Natural killer cell (primary cell): ENCODE results near the gene TNFAIP8L1. TPM values are rescaled to one million over a fixed set of nuclear protein-coding genes. Genes with fewer than 3 reads are reported as not detected.
A peak's percentile ranks its signal among the peaks of the same experiment; 100 is the strongest.

ENCODE experiments used
- ATAC-seq, 3 donors: fragments of 150-1000 bp in 2 of 3; fragments of 200-7000 bp in 1 of 3; cut with Tn5 transposase; 1 replicate in 1 of 3; 2 replicates in 2 of 3; pipeline ENCODE4 v1.10.0; 2021; ENCODE audit warnings: mild to moderate bottlenecking in 2 of 3, moderate library complexity in 2 of 3
- DNase-seq, 2 donors: peaks; one replicate each; pipeline versions ENCODE4 v3.0.0 to v3.0.0-alpha.2; 2013 to 2021; ENCODE audit warnings: mixed read lengths in 1 of 2
- H3K27ac ChIP-seq: one replicate; pipeline ENCODE4 v1.5.1; 2013; ENCODE audit warnings: mild to moderate bottlenecking, low read length
- H3K27me3 ChIP-seq: one replicate; pipeline ENCODE4 v1.6.1; 2013; ENCODE audit warnings: low read length; ENCODE audit not compliant: control insufficient read depth, insufficient read depth
- H3K36me3 ChIP-seq: one replicate; pipeline ENCODE4 v1.6.1; 2013; ENCODE audit warnings: low read length; ENCODE audit not compliant: control insufficient read depth, insufficient read depth
- H3K4me1 ChIP-seq: one replicate; pipeline ENCODE4 v1.6.1; 2013; ENCODE audit warnings: low read length; ENCODE audit not compliant: control insufficient read depth, insufficient read depth
- H3K4me3 ChIP-seq: one replicate; pipeline ENCODE4 v1.5.1; 2013; ENCODE audit warnings: low read length
- H3K9me3 ChIP-seq: one replicate; pipeline ENCODE4 v1.6.1; 2013; ENCODE audit warnings: low read length; ENCODE audit not compliant: control insufficient read depth, insufficient read depth
- H3K27ac Mint-ChIP-seq, 2 donors: one replicate each; pipeline ENCODE4 v1.8.0; 2022; ENCODE audit warnings: mild to moderate bottlenecking in 2 of 2, mixed read lengths in 2 of 2, moderate library complexity in 1 of 2
- H3K27me3 Mint-ChIP-seq, 2 donors: one replicate each; pipeline ENCODE4 v1.8.0; 2022; ENCODE audit warnings: low read depth in 2 of 2, mixed read lengths in 2 of 2
- H3K36me3 Mint-ChIP-seq: one replicate; pipeline ENCODE4 v1.8.0; 2022; ENCODE audit warnings: mixed read lengths
- H3K4me1 Mint-ChIP-seq, 2 donors: one replicate each; pipeline ENCODE4 v1.8.0; 2022; ENCODE audit warnings: mixed read lengths in 2 of 2
- H3K4me3 Mint-ChIP-seq: one replicate; pipeline ENCODE4 v1.8.0; 2022; ENCODE audit warnings: mild to moderate bottlenecking, moderate library complexity, mixed read lengths
- H3K9me3 Mint-ChIP-seq, 2 donors: one replicate each; pipeline ENCODE4 v1.8.0; 2022; ENCODE audit warnings: mixed read lengths in 2 of 2
- CTCF ChIP-seq: fragments of 200-600 bp; IDR thresholded peaks from one replicate; pipeline ENCODE4 v1.8.0; 2022; ENCODE audit warnings: antibody characterized with exemption
- WGBS: methylation state at CpG from one replicate; pipeline ENCODE4 v1.1.7; 2013; ENCODE audit warnings: missing lambda C conversion rate; ENCODE audit not compliant: insufficient coverage; 5-methylcytosine and 5-hydroxymethylcytosine counted together
- intact Hi-C: fragments of 100-400 bp; cut with micrococcal nuclease; formaldehyde crosslinking; loops from one replicate; pipeline ENCODE4 v1.14.2; 2022
- total RNA-seq, 4 donors: library from RNA; stranded (reverse); fragments of 120-200 nt in 1 of 4; gene quantifications; one replicate each; pipeline versions ENCODE4 v1.2.3 to v1.2.4, GENCODE V29; 2013 to 2022

Gene TNFAIP8L1
- total RNA-seq, 3 donors from 2014 or later (not counting 1 experiment from before 2014, with no cell fraction given), result 8.5 to 13.5 (median 13.3) TPM

GRCh38 chr19:4640247-4641000 lies 1.1 kb downstream of the TNFAIP8L1 start:
- H3K27me3 Mint-ChIP-seq, result no peaks in the 10 kb centered on the region
- peak overlapping the region; percentile 78 for H3K4me3 ChIP-seq
- H3K27me3 ChIP-seq, result no peaks in the 10 kb centered on the region
- no peak overlapping the region for H3K27ac ChIP-seq
- H3K36me3 ChIP-seq, result no peaks in the 10 kb centered on the region
- peak overlapping the region; percentile 96 for H3K4me3 Mint-ChIP-seq
- peak overlapping the region in 1 of 2 donors; percentile 94 for H3K27ac Mint-ChIP-seq
- DNase-seq (peak in 1 of 2 donors; percentile 32), ATAC-seq (no peak)
- H3K4me1 Mint-ChIP-seq, result peaks cover 9 to 14% of the 10 kb centered on the region in 2 donors
- no peaks in the 10 kb centered on the region for H3K9me3 ChIP-seq
- no peaks in the 10 kb centered on the region for H3K36me3 Mint-ChIP-seq
- TF ChIP-seq CTCF, result no peak
- intact Hi-C loops, result no loop called here
- 78% methylated on average over 17 of the region's 17 CpGs for WGBS
- H3K4me1 ChIP-seq, result peaks cover 42% of the 10 kb centered on the region
- no peaks in the 10 kb centered on the region for H3K9me3 Mint-ChIP-seq

- intact Hi-C loops, result no loop called here
- H3K27ac Mint-ChIP-seq, result no peak overlapping the region
- no peaks in the 10 kb centered on the region for H3K36me3 Mint-ChIP-seq
- 90% methylated on average over 14 of the region's 14 CpGs for WGBS
- DNase-seq (no peak), ATAC-seq (no peak)
- H3K9me3 Mint-ChIP-seq, result no peaks in the 10 kb centered on the region
- peak overlapping the region; percentile 31 for H3K4me3 Mint-ChIP-seq
- Histone ChIP-seq H3K27me3 (no peaks in the 10 kb centered on the region), H3K27ac (no peak overlapping the region), H3K9me3 (no peaks in the 10 kb centered on the region), H3K36me3 (no peaks in the 10 kb centered on the region), H3K4me3 (no peak overlapping the region), H3K4me1 (peaks cover 36% of the 10 kb centered on the region)
- no peak for TF ChIP-seq CTCF
- H3K4me1 Mint-ChIP-seq, result peaks cover 9 to 14% of the 10 kb centered on the region in 2 donors
- no peaks in the 10 kb centered on the region for H3K27me3 Mint-ChIP-seq
These were observed 1.8 kb downstream of the TNFAIP8L1 start for GRCh38 chr19:4641132-4641531.

- intact Hi-C loops, result no loop called here
These were observed 3.3 kb downstream of the TNFAIP8L1 start for GRCh38 chr19:4642625-4643024.

More at GRCh38 chr19:4642625-4643024, 3.3 kb downstream of the TNFAIP8L1 start:
- DNase-seq (no peak), ATAC-seq (no peak)
- Histone ChIP-seq H3K36me3 (no peaks in the 10 kb centered on the region), H3K27me3 (no peaks in the 10 kb centered on the region), H3K4me3 (no peak overlapping the region), H3K4me1 (peaks cover 29% of the 10 kb centered on the region), H3K27ac (no peak overlapping the region), H3K9me3 (no peaks in the 10 kb centered on the region)
- Mint-ChIP-seq H3K4me1 (peaks cover 9 to 14% of the 10 kb centered on the region in 2 donors), H3K4me3 (no peak overlapping the region), H3K9me3 (no peaks in the 10 kb centered on the region), H3K27me3 (no peaks in the 10 kb centered on the region), H3K27ac (no peak overlapping the region), H3K36me3 (no peaks in the 10 kb centered on the region)
- no peak for TF ChIP-seq CTCF
- 97% methylated on average over 6 of the region's 6 CpGs for WGBS
